Measurements from ENCODE around the gene TULP4. TPM values are rescaled to one million over a fixed set of nuclear protein-coding genes. Genes with fewer than 3 reads are reported as not detected.
"Not testable (repeated sequence)": the region's sequence is repeated elsewhere in the genome, so short reads cannot be mapped to it uniquely, and the experiment has no call there.

Gene TULP4
- total RNA-seq, 1 donor from 2014 or later = 200 TPM

DNA sequence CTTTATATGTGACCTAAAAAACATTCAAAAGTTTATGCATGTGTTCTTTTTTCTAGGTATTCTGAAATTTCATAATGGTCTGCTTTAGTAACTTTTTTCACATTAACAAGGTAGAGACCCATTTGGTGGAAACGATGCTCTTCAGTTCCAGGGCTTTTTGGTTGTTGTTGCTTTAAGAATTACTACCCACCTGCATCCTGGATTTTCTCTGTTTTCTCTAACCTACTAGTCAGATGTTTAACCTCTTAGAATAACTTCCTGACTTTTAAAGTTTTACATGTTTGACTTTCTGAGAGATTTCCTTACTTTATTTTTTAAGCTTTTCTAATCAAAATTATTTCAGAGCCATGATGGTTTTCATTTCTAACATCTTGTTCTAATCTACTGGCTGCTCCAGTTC is 14.9 kb downstream of the TULP4 start:
- DNase-seq (ENCODE audit: low spot score) = no peak

DNA sequence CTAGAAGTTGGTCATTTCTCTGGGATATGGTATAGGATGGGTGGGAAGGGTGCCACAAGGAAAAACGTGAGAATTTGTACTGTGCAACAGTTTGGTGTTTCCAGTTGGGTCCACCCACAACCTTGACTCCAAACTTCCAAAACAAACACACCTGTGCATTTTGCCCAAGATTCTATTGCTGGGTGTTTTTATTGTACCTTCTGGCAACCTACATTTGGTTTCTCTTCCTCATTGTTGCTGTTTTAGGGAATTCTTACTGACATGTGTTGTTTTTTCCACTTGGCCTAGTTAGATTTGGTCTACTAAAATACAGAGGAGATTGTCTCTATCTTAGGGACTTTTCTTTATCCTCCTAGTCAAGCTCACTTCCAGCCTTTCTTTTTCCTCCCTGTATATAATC is 16.7 kb downstream of the TULP4 start:
- no peak for DNase-seq (ENCODE audit: low spot score)

DNA sequence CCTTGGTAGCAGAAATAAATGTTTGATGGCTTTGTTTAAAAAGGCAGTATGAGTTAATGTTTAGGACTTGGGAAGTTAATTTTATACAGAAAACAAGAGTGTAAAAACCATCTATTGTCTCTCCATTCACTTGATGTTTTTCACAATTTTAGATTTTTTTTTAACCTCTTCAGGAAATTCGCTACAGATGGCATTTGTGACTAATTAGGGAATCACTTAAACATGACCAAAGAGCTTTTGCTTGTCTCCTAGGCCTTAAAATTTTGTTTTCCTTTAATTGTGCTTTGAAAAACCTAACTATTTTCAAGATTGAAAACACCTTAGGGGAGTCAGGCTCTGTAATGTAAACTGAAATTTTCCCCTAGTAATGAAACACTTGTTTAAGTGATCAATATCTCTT is 17.3 kb downstream of the TULP4 start:
- no peak for DNase-seq (ENCODE audit: low spot score)

DNA sequence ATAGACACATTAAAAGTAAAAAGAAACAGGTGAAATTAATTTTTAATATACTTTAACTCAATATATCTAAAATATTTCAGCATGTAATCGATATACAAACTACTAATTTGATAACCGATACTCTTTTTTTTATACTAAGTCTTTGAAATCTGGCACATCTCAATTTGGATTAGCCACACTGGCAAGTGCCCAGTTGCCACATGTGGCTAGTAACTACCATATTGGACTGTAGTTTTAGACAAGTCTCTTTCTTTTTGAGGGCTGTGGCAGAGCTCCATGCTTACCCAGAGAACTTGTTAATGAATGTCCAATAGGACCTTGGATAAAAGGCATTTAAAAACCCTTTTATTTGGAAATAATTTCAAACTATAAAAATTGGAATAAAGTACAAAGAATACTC is 17.8 kb downstream of the TULP4 start:
- no peak for DNase-seq (ENCODE audit: low spot score)

DNA sequence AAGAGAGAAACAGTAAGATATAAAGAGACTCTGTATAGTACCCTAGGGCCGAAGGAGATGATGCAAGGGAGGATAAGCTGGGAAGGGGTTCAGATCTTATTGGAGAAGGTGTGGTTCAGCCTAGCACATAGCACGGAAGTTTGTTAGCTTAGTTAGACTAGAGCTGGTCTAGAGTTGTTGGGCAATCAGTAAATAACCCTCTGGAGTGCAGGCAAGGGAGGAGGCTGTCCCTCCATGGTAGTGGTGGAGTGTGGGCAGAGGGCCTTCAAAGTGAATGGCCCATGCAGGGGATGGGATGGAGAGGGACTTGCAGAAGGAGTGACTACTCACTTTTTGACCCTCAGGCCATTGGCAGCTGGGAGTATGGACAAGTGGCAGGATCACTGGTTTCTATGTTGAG is 20.0 kb downstream of the TULP4 start:
- DNase-seq (ENCODE audit: low spot score) = no peak

DNA sequence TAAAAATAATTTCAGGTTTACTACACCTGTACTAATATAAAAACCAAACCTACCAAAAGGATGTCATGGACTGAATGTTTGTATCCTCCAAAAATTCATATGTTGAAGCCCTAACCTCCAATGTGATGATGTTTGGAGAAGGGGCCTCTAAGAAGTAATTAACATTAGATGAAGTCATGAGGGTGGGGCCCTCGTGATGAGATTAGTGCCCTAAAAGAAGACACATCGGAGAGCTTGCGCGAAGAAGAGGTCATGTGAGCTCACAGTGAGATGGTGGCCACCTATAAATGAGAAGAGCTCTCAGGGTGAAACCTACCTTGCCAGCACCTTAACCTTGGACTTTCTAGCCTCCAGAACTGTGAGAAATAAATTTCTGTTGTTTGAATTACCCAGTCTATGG is 20.8 kb downstream of the TULP4 start:
- DNase-seq (ENCODE audit: low spot score) = no peak

DNA sequence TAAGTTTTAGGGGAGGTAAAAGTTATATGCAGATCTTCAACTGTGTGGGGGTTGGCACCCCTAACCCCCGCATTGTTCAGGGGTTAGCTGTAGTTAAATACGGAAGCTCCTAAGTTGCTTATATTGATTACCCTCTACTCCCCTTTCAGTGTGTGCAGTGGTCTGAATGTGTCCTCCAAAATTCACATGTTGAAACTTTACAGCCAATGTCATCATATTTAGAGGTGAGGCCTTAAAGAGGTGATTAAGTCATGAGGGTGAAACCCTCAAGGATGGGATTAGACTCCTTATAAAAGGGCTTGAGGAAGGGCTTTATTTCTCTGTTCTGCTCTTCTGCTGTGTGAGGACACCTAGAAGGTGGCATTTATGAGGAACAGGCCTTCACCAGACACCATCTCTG is 22.3 kb downstream of the TULP4 start:
- DNase-seq (ENCODE audit: low spot score) = no peak

DNA sequence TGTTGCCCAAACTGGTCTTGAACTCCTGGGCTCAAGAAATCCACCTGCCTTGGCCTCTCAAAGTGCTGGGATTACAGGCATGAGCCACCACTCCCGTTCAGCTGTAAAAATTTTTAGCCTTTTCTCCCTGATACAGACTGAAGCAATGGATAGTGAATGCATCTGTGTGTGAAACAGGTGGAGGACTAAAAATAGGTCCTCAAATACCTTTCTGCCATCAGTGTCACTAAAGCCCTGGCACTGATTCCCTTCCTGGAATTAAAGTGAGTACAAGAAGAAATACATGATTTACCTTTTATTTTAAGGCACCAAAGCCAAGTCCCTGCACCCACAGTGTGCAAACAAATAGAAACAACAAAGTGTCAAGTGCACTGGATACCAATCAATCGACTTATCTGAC is 25.1 kb downstream of the TULP4 start:
- no peak for DNase-seq (ENCODE audit: low spot score)

DNA sequence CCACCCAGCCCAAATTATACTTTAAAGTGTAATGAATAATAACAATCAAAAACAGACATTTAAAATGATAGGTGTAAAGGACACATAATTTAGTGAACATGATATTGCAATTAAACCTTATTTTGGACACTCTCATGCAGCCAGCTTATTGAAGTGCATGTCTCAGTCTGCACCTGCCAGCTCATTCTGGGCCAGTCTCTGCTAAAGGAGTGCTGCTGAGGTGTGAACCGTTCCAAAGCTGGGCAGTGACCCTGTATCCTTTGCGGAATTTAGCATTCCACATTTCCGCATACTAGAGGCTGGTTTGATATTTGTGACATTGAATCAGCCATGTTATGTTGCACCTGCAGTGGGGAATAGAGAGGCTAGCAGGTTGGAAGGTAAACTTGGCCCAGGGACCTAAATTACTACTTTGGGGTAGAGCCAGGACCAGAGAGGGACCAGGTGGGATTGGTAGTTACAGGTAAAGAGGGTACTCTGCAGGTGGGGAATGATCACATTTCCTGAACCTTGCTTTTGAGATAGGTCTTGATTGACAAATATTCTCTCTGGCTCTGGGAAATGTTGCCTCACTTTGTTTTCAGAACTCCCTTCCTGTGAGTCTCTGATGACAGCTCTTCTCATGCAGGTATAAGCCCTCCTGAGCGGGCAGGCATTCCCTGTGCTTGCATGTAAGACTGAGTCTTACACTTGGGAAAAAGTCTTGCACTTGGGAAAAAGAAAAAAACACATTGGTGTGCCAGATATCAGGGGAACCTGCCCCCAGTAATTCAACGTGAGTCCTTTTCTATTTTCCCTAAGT is 26.2 kb downstream of the TULP4 start:
- no peak for DNase-seq (ENCODE audit: low spot score)

DNA sequence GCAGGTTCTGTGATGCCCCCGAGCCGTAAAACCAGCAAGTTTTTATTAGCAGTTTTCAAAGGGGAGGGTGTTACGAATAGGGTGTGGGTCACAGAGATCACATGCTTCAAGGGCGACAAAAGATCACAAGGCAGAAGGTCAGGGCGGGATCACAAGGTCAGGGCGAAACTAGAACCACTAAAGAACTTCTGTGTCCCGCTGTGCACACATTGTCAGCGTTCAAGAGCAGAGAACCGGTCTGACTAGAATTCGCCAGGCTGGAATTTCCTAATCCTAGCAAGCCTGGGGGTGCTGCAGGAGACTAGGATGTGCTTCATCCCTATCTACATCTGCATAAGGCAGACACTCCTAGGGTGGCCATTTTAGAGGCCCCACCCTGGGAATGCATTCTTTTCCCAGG is 26.9 kb downstream of the TULP4 start:
- not testable (repeated sequence) for DNase-seq (ENCODE audit: low spot score)

DNA sequence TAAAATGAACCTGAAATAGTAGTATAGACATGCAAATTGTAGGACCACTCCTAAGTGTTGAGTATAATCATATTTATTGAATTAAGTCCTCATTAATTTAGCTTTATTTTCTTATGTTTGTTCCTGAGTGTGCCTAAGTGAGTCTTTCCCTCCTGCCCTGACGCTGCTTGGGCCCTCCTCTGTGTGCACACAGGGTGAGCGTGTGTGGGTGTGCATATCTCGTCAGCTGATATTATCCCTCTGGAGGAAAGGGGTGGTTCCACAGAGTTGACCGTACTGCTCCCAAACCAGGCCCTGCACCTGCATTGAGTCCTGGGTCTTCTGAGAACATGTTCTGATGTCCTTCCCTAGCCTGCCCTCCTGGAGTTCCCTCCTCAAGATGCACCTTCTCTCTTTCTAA is 28.0 kb downstream of the TULP4 start:
- DNase-seq (ENCODE audit: low spot score) = no peak

DNA sequence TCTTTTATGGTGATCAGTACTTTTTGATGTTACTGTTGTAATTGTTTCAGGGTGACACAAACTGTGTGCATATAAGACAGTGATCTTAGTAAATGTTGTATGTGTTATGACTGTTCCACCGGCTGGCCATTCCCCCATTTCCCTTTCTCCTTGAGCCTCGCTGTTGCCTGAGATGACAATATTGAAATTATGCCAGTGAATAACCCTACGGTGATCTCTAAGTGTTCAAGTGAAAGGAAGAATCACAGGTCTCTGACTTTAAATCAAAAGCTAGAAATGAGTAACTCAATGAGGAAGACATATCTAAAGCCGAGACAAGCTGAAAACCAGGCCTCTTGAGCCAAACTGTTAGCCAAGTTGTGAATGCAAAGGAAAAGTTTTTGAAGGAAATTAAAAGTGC is 32.3 kb downstream of the TULP4 start:
- no peak for DNase-seq (ENCODE audit: low spot score)

DNA sequence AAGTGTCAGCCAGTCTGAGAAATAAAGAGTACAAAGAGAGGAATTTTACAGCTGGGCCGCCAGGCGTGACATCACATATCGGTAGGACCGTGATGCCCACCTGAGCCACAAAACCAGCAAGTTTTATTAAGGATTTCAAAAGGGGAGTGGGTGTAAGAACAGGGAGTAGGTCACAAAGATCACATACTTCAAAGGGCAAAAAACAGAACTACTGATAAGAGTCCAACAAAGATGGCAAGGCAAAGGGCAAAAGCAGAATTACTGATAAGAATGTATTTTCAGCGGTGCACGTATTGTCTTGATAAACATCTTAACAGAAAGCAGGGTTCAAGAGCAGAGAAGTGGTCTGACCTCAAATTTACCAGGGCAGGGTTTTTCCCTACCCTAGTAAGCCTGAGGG is 33.2 kb downstream of the TULP4 start:
- DNase-seq (ENCODE audit: low spot score) = not testable (repeated sequence)

DNA sequence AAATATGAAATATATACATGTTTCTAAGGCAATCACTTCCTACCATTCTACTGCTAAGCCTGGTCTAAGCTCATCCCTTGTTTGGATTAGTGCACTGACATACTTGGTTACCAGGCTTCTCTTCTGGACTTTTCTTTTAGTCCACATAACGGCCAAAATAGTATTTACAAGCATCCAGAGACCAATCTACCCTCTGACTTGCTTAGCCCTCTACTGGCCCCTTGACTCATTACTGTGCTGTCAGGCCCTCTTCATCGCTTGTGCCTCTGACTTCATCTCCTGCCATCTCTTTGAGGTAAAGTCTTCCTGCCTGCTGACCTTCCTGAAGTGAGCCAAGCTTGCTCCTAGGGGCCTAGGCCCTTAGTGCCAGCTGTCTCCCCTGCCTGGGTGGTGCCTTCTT is 35.1 kb downstream of the TULP4 start:
- DNase-seq (ENCODE audit: low spot score) = no peak

DNA sequence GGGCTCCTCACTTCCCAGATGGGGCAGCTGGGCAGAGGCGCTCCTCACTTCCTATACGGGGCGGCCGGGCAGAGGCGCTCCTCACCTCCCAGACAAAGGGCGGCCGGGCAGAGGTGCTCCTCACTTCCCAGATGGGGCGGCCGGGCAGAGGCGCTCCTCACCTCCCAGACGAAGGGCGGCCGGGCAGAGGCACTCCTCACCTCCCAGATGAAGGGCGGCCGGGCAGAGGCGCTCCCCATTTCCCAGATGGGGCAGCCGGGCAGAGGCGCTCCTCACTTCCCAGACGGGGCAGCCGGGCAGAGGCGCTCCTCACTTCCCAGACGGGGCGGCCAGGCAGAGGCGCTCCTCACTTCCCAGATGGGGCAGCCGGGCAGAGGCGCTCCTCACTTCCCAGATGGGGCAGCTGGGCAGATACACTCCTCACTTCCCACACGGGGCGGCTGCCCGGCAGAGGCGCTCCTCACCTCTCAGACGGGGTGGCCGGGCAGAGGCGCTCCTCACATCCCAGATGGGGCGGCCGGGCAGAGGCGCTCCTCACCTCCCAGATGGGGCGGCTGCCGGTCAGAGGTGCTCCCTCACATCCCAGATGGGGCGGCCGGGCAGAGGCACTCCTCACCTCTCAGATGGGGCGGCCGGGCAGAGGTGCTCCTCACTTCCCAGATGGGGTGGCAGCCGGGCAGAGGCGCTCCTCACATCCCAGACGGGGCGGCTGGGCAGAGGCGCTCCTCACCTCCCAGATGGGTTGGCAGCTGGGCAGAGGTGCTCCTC is 36.7 kb downstream of the TULP4 start:
- not testable (repeated sequence) for DNase-seq (ENCODE audit: low spot score)

DNA sequence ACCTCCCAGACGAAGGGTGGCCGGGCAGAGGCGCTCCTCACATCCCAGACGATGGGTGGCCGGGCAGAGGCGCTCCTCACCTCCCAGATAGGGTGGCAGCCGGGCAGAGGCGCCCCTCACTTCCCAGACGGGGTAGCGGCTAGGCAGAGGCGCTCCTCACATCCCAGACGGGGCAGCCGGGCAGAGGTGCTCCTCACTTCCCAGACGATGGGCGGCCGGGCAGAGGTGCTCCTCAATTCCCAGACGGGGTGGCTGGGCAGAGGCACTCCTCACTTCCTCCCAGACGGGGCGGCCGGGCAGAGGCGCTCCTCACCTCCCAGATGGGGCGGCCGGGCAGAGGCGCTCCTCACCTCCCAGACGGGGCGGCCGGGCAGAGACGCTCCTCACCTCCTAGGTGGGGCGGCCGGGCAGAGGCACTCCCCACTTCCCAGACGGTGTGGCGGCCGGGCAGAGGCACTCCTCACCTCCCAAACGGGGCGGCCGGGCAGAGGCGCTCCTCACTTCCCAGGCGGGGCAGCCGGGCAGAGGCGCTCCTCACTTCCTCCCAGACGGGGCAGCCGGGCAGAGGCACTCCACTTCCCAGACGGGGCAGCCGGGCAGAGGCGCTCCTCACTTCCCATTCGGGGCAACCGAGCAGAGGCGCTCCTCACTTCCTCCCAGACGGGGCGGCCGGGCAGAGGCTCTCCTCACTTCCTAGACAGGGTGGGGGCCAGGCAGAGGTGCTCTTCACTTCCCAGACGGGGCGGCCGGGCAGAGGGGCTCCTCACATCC is 37.4 kb downstream of the TULP4 start:
- DNase-seq (ENCODE audit: low spot score) = not testable (repeated sequence)

DNA sequence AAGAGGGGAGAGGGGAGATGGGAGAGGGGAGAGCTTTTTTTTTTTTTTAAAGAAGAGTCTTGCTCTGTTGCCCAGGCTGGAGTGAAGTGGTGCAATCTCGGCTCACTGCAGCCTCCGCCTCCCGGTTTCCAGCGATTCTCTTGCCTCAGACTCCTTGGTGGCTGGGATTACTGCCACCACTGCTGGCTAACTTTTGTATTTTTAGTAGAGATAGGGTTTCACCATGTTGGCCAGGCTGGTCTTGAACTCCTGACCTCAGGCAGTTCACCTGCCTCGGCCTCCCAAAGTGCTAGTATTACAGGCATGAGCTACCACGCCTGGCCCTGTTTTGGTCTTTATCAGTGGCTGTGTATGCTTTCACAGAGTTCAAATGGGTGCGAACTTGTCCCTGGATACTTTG is 38.5 kb downstream of the TULP4 start:
- not testable (repeated sequence) for DNase-seq (ENCODE audit: low spot score)

DNA sequence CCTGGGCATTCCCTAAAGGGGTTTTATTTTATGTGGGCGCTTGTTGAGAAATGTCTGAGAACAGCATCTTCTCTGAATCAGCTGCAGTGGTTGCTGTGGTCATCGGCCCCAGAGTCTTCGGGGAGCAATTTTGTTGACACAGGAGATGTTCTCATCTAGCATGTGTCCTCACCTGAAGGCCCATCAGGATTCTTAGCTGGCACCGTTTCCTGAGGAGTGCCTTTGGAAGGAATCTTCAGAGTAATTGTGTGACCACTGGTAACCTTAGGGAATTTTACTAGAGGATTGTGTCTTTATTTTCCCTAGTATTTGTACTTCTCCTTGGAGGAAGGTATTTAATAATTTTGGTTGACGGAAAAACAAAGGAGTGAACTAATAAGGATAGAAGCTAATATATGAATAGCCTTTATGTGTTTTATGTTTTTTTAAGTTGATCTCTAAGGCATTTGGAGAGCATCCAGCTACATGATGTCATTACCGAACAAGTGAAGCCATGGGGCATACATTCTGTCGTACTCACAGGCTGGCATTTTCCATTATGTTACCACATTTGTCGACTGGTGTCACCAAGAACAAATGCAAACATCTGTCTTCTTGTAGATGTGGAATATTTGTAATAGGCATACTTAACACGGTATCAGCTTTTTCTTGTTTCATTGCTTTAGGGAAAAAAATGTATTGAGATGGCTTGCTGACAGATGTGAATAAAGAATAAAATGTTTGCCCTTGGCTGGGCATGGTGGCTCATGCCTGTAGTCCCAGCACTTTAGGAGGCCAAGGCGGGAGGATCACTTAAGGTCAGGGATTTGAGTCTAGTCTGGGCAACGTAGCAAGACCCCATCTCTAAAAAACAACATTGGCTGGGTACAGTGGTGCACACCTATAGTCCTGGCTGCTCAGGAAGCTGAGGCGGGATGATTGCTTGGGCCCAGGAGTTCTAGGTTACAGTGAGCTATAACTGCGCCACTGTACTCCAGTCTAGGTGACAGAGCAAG is 41.9 kb downstream of the TULP4 start:
- DNase-seq (ENCODE audit: low spot score) = peak; percentile 17

DNA sequence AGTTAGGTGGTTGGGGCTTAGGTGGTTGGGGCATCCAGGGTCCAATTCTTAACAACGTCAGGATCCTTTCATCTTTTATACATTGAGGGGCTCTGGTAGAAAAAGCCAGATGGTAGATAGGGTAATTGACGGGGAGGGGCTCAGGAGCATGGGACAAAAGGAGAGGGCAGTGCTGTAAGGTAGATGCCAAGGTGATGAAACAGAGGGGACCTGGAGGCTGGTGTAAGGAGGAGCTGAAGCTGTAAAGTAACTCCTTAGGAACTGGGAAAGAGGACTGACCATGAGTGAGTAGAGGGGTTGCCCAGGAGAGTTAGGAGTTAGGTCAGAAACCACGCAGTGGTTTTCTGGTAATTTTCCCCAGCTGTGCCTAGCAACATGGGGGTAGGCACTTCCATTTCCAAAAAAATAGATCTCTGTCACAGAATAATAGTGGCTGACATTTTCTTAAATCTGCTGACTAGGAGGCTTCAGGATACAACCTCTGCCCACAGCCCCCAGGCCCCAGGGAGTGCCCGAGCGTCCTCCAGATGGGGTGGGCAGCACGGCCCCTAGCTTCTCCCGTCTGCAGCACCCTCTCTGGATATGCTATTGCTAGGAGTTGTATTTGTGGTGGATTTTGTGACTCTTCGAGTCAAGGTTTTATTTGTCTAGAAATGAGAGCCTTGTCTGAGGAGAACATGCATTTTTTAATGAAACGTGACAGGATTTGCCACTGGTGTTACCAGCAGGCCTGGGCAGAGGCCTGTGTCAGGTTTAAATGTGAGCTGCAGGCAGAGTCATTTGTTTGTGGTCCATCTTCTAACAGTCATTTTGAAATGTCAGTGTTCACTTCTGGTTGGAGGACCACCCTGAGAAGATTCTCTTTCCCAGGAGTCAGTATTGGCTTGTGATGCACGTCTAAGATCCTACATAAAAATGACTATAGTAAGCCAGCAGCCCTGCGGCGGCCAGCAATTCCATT is 44.6 kb downstream of the TULP4 start:
- no peak for DNase-seq (ENCODE audit: low spot score)

All from umbilical cord (tissue), 2 donors.